Spleen (tissue), 3 donors: ENCODE measurements around the gene PPARA.

Experiments used
- POLR2A ChIP-seq, 3 donors: fragments of 450-650 bp; IDR thresholded peaks; one replicate each; pipeline ENCODE4 v1.5.1; 2017; ENCODE audit warnings: antibody characterized with exemption in 3 of 3, mild to moderate bottlenecking in 1 of 3
- POLR2AphosphoS5 ChIP-seq, 3 donors: sonication (generic); formaldehyde crosslinking; IDR thresholded peaks; one replicate each; pipeline ENCODE4 v1.5.1; 2017; ENCODE audit warnings: antibody characterized with exemption in 3 of 3

DNA sequence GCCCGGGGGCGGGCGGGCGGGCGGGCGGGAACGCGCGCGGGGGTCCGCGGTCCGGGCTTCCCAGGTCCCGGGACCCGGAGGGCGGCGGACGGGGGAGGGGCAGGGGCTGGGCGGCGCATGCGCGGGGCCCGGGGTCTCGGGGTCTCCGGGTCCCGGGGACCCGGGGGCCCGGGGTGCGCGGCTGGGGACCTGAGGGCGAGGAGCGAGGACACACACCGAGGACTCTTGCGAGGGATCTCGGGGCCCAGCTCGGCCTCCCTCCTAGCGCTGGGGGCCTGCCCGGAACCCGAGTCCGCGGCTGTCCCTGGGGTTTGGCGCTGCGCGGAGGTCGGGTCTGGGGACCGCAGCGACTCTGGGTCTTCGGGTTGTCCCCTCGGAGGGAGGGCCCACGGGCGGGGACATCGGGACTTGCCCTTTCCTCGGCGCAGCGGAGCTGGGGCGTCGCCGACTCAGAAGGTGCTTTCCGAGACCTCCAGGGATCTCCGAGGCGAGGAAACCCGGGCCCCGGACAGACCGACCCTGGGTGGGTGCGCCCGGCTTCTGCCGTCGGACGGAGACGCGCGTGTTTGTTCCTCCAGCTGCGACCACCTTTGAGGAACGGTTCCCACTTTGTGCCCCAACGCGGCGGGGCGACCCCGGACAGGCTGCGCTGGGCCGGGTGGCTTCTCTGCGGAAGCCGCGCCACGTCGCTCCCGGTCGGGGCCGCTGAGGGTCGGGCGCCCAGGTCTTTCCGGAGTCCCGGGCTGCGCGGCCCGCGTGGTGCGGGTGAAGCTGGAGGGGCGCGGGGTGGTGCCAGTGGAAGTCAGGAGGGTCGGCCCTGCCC, 540 bp downstream of the PPARA start:
- TF ChIP-seq POLR2A (IDR thresholded peaks at IDR 0.05) (no peak), POLR2AphosphoS5 (IDR thresholded peaks at IDR 0.05) (peak in 2 of 3 donors; percentile 36 to 64)
